NCI-H1105 treated with DMSO at 0.1 percent for 48 hours (cell line): ENCODE data around the gene LYZL4.
A peak's percentile ranks its signal among the peaks of the same experiment; 100 is the strongest.

Experiments
- DNase-seq: peaks from one replicate; lab custom pipeline; 2025; lab: John Stamatoyannopoulos, UW

The LYZL4 gene

GRCh38 chr3:42371776-42372175 lies 38.6 kb downstream of the LYZL4 start:
- DNase-seq: no peak

DNA sequence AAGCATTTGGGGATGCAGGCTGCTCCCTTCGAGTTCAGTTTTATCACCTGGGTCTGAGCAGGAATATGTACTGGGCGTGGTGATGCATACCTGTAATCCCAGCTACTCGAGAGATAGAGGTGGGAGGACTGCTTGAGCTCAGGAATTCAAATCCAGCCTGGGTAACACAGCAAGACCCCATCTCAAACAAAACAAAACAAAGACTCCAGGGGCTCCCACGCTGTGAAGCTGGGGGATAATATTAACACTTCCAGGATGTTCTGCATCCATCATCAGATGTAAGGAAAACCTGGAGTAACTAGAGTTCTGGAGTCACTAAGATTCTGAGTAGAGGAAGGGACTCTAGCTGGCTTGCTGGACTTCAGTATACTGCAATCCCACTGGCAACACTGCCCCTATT lies 40.6 kb downstream of the LYZL4 start:
- no peak for DNase-seq

DNA sequence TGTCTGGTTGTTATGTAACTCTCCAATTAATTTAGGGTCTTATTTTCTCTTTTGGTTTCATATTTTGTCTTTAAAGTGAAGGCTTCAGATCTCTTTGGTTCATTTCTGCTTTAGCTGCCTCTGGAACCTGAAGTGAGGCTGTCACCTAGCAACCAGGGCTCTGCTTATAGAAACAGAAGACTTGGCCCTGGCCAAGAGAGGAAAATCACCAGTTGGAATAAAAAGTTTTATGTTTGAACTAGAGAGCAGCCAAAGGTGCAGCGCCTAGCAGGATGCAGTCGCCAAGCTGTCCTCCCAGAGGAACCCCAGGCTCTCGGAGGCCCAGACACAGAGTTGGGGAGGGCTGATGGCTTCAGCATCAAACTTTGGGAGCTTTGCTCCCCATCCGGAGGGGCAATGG lies 41.1 kb downstream of the LYZL4 start:
- peak; percentile 3 for DNase-seq

- no peak for DNase-seq
Observed at GRCh38 chr3:42368861-42369260, 41.5 kb downstream of the LYZL4 start.

GRCh38 chr3:42367903-42368302 lies 42.5 kb downstream of the LYZL4 start:
- no peak for DNase-seq

- DNase-seq: no peak
Observed at GRCh38 chr3:42366550-42366949, 43.9 kb downstream of the LYZL4 start.

- no peak for DNase-seq
Observed at GRCh38 chr3:42357335-42357734, 53.1 kb downstream of the LYZL4 start.

GRCh38 chr3:42355612-42356011 lies 54.8 kb downstream of the LYZL4 start:
- no peak for DNase-seq

DNA sequence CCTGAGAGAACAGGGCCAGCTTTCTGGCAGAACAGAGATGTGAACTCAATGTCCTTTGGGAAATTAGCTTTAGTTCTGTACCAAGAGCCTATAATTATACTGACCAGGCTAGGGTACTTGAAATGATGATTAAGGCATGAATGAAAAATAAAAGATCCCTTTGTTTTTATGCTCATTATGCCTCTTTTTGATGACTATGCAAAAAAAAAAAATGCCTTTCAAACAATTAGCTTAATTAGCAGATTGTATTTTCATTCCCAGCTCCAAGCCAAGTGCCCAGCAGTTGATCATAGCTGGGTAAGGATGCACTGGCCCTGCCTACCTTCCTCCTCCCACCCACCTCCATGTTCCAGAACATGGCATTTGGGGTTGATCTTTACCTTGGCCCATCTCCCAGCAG lies 56.8 kb downstream of the LYZL4 start:
- DNase-seq: no peak

DNA sequence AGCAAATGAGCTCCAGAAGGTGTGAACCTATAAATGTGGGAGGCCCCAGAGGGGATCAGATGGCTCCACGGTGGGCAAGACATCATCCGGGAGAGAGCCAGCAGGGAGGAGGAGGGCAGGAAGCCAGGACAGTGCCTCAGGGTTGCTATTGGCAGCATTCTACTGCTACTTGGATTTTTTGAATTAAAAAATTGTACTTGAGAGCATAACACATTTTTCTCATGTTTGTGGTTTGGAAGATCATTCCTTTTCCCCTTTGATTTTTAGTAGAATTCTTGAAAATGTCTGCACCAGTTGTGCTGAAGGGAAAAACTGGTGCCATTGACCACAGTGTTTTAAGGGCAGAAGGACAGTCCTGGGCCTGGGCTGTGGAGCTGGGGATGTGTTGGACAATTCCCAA lies 59.2 kb downstream of the LYZL4 start:
- DNase-seq: no peak

DNA sequence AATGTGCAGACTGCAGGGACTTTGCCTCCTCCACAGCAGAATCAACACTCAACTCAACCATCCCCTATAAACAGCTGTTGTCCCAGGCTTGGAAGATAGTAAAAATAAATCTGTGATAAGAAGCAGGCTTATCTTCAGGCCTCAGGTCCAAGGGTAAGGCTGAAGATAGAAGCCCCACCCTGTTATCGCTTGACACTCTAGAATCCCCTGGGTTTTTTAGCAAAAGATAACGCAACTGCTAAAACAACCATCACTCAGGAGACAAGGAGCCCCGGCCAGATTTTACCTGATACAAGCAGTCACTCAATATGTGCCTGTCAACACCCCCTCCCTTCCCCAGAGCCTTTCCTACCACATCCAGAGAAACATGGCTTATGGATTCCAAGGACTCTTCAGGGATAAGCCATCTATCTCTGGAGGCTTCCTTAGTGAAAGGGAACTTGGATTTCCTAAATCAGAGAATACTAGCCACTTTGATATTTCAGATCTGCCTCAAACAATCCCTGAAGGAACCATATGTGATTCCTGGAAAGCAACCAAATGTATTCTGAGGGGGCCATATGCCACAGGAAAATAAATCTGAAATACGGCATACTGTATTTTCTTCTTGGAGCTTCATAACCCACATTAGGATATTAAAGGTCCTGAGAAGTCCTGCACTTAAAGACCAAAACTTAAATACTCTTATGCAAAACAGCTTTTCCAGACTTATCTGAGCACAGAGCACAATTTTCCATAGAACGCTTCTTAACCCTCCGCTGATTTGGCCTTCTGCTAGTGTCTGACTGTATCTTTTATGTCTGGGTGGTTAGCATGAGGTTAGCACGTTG lies 60.4 kb downstream of the LYZL4 start:
- DNase-seq: no peak

DNA sequence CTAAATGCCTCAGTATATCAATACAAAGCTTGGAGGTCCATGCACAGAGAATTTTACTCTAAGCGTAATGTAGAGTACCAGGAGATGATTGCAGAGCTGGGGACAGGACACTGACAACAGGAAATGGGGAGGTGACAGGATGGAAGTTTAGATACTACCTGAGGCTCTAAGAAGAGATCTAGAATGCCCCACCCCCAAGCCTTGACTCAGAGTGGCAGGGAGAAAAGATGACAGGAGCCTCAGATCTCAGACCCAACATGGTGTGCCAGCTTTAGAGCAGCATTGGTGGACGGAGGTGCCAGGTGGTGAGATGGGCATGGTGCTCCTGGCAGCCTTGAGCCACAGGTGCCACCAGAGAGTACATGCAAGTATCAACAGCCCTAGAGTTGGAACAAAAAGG lies 62.5 kb downstream of the LYZL4 start:
- DNase-seq: no peak
